BE2C (cell line): ENCODE data around the gene ABI3BP.

Experiments used
- DNase-seq: peaks from one replicate; pipeline ENCODE4 v3.0.0-alpha.2; 2020
- H3K27me3 ChIP-seq: fragments of 250-450 bp; sonication (Bioruptor Pico); 2 replicates; pipeline ENCODE4 v1.5.1; 2020; ENCODE audit warnings: mild to moderate bottlenecking
- H3K36me3 ChIP-seq: fragments of 250-450 bp; sonication (Bioruptor Pico); 2 replicates; pipeline ENCODE4 v1.5.1; 2020; ENCODE audit warnings: mild to moderate bottlenecking
- H3K4me1 ChIP-seq: fragments of 250-450 bp; sonication (Bioruptor Pico); 2 replicates; pipeline ENCODE4 v1.5.1; 2020
- H3K4me3 ChIP-seq: 2 replicates; pipeline ENCODE4 v1.5.1; 2011; ENCODE audit warnings: low read depth, low read length
- H3K9me3 ChIP-seq: fragments of 250-450 bp; sonication (Bioruptor Pico); 2 replicates; pipeline ENCODE4 v1.5.1; 2020
- TF ChIP-seq, protein P1 (sequence below): IDR thresholded peaks from 2 replicates; pipeline ENCODE4 v1.5.1; 2012; ENCODE audit warnings: mild to moderate bottlenecking, low read depth, low read length

The ABI3BP gene

DNA sequence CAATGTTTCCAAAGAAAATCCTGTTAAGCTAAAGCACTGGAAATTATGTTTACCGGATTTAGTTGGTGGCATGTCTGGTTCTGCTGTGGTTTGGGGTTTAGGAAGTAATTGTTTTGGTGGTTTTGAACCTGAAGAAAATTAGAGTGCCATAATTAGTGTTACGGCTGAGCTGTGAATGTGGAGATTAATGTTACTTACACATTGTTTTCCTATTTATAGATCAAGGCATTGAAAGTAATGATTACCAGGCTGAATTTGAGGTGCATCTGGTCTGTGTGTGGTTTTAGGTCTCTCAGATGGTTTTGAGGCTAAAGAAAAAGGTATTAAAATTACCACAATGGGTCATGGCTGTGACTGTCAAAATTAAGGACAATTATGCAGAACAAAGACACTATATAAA lies 155.1 kb downstream of the ABI3BP start:
- TF ChIP-seq, protein P1, sequence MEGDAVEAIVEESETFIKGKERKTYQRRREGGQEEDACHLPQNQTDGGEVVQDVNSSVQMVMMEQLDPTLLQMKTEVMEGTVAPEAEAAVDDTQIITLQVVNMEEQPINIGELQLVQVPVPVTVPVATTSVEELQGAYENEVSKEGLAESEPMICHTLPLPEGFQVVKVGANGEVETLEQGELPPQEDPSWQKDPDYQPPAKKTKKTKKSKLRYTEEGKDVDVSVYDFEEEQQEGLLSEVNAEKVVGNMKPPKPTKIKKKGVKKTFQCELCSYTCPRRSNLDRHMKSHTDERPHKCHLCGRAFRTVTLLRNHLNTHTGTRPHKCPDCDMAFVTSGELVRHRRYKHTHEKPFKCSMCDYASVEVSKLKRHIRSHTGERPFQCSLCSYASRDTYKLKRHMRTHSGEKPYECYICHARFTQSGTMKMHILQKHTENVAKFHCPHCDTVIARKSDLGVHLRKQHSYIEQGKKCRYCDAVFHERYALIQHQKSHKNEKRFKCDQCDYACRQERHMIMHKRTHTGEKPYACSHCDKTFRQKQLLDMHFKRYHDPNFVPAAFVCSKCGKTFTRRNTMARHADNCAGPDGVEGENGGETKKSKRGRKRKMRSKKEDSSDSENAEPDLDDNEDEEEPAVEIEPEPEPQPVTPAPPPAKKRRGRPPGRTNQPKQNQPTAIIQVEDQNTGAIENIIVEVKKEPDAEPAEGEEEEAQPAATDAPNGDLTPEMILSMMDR: no peak
- DNase-seq: no peak

GRCh38 chr3:100836661-100837060 lies 156.6 kb downstream of the ABI3BP start:
- Histone ChIP-seq H3K27me3 (no peaks in the 10 kb centered on the region), H3K4me1 (peaks cover 6% of the 10 kb centered on the region; the same call in 1 of the 2 replicates), H3K4me3 (no peak overlapping the region), H3K36me3 (no peaks in the 10 kb centered on the region), H3K9me3 (no peaks in the 10 kb centered on the region)
- TF ChIP-seq, protein P1: no peak
- no peak for DNase-seq

More for the DNA sequence above, 155.1 kb downstream of the ABI3BP start:
- Histone ChIP-seq H3K27me3 (no peaks in the 10 kb centered on the region), H3K4me3 (no peak overlapping the region), H3K36me3 (no peaks in the 10 kb centered on the region), H3K4me1 (peaks cover 6% of the 10 kb centered on the region; the same call in 1 of the 2 replicates), H3K9me3 (no peaks in the 10 kb centered on the region)

- H3K27me3 ChIP-seq: no peaks in the 10 kb centered on the region
- peaks cover 6% of the 10 kb centered on the region; the same call in 1 of the 2 replicates for H3K4me1 ChIP-seq
- H3K4me3 ChIP-seq: no peak overlapping the region
- no peak for DNase-seq
- TF ChIP-seq, protein P1: no peak
- no peaks in the 10 kb centered on the region for H3K9me3 ChIP-seq
- H3K36me3 ChIP-seq: no peaks in the 10 kb centered on the region
Measured at GRCh38 chr3:100834332-100834731, 158.9 kb downstream of the ABI3BP start.

GRCh38 chr3:100833483-100833882 lies 159.7 kb downstream of the ABI3BP start:
- Histone ChIP-seq H3K36me3 (no peaks in the 10 kb centered on the region), H3K4me3 (no peak overlapping the region), H3K4me1 (peaks cover 6% of the 10 kb centered on the region; the same call in 1 of the 2 replicates), H3K27me3 (no peaks in the 10 kb centered on the region), H3K9me3 (no peaks in the 10 kb centered on the region)
- TF ChIP-seq, protein P1: no peak
- peak; percentile 10 for DNase-seq

- Histone ChIP-seq H3K4me3 (no peak overlapping the region), H3K4me1 (peaks cover 6% of the 10 kb centered on the region; the same call in 1 of the 2 replicates), H3K27me3 (no peaks in the 10 kb centered on the region), H3K36me3 (no peaks in the 10 kb centered on the region), H3K9me3 (no peaks in the 10 kb centered on the region)
- TF ChIP-seq, protein P1: no peak
- no peak for DNase-seq
Measured at GRCh38 chr3:100831629-100832028, 161.6 kb downstream of the ABI3BP start.

DNA sequence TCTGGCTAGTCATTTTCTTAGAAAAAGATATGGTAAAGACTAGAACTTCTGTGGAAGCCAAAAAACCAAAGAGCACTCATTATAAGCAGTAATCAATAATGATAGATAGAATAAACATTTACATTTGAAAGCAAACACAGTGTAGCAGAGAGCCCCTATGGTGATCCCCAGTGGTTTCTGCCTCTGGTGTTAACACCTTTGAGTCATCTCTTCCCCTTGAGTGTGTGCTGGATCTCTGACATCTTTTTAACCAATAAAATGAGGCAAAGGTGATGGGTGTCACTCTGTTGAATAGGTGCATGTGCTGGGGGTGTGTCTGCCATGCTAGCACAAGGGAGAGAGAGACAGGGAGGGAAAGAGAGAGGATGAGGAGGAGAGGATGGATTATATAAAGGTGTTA lies 162.3 kb downstream of the ABI3BP start:
- no peak for DNase-seq
- Histone ChIP-seq H3K9me3 (no peaks in the 10 kb centered on the region), H3K4me1 (peaks cover 6% of the 10 kb centered on the region; the same call in 1 of the 2 replicates), H3K36me3 (no peaks in the 10 kb centered on the region), H3K4me3 (no peak overlapping the region), H3K27me3 (no peaks in the 10 kb centered on the region)
- TF ChIP-seq, protein P1: no peak
